HL-60/S4 treated with phorbol 12-myristate 13-acetate at 8.2 ng/mL for 4 days and 3 days (cell line): ENCODE results near the gene TMEM242.
"Not testable (repeated sequence)": the region's sequence is repeated elsewhere in the genome, so short reads cannot be mapped to it uniquely, and the experiment has no call there.

Experiments used
- in situ Hi-C: fragments of 300-500 bp; cut with MboI; formaldehyde crosslinking; loops from 2 replicates; pipeline ENCODE4 v1.15.0; 2022; ENCODE audit warnings: low sequenced_read_pairs

Gene TMEM242

GRCh38 chr6:157323255-157323965 lies at the start of gene TMEM242:
TSS of gene TMEM242 (minus strand) at chr6:157323519. CDS start at chr6:157323499, 20 bp downstream.
- in situ Hi-C loops: no loop called here

GRCh38 chr6:157372501-157373280 lies 49.4 kb upstream of the TMEM242 start:
- in situ Hi-C loops: no loop called here

- in situ Hi-C loops: no loop called here
These were observed 47.4 kb upstream of the TMEM242 start for GRCh38 chr6:157370755-157371154.

- in situ Hi-C loops: no loop called here
These were observed 45.2 kb upstream of the TMEM242 start for GRCh38 chr6:157368359-157369049.

- in situ Hi-C loops: no loop called here
These were observed 43.3 kb upstream of the TMEM242 start for GRCh38 chr6:157366648-157367047.

GRCh38 chr6:157364705-157365104 lies 41.4 kb upstream of the TMEM242 start:
- in situ Hi-C loops: no loop called here

- in situ Hi-C loops: no loop called here
These were observed 38.6 kb upstream of the TMEM242 start for GRCh38 chr6:157361886-157362285.

- in situ Hi-C loops: no loop called here
These were observed 35.0 kb upstream of the TMEM242 start for GRCh38 chr6:157358287-157358686.

- in situ Hi-C loops: no loop called here
These were observed 23.1 kb upstream of the TMEM242 start for GRCh38 chr6:157346373-157346772.

GRCh38 chr6:157343732-157344131 lies 20.4 kb upstream of the TMEM242 start:
- in situ Hi-C loops: no loop called here

- in situ Hi-C loops: no loop called here
These were observed 16.1 kb upstream of the TMEM242 start for GRCh38 chr6:157339432-157339831.

GRCh38 chr6:157337751-157338150 lies 14.4 kb upstream of the TMEM242 start:
- in situ Hi-C loops: no loop called here

- in situ Hi-C loops: not testable (repeated sequence)
These were observed 14.0 kb upstream of the TMEM242 start for GRCh38 chr6:157337276-157337675.

- in situ Hi-C loops: no loop called here
These were observed 12.5 kb upstream of the TMEM242 start for GRCh38 chr6:157335829-157336228.

- in situ Hi-C loops: no loop called here
These were observed 10.6 kb upstream of the TMEM242 start for GRCh38 chr6:157333956-157334355.

GRCh38 chr6:157333537-157333936 lies 10.2 kb upstream of the TMEM242 start:
- in situ Hi-C loops: no loop called here

- in situ Hi-C loops: no loop called here
These were observed 9.5 kb upstream of the TMEM242 start for GRCh38 chr6:157332813-157333212.

- in situ Hi-C loops: no loop called here
These were observed 7.5 kb upstream of the TMEM242 start for GRCh38 chr6:157330831-157331230.

GRCh38 chr6:157329829-157330228 lies 6.5 kb upstream of the TMEM242 start:
- in situ Hi-C loops: no loop called here

- in situ Hi-C loops: no loop called here
These were observed 4.9 kb upstream of the TMEM242 start for GRCh38 chr6:157328108-157328692.

GRCh38 chr6:157326979-157327378 lies 3.7 kb upstream of the TMEM242 start:
- in situ Hi-C loops: no loop called here
